Amniotic epithelial cell (primary cell): ENCODE data around the gene C2orf69.

ENCODE experiments used
- DNase-seq: peaks from one replicate; pipeline ENCODE4 v3.0.0-alpha.2; 2010; ENCODE audit warnings: low read depth

C2orf69 gene

DNA sequence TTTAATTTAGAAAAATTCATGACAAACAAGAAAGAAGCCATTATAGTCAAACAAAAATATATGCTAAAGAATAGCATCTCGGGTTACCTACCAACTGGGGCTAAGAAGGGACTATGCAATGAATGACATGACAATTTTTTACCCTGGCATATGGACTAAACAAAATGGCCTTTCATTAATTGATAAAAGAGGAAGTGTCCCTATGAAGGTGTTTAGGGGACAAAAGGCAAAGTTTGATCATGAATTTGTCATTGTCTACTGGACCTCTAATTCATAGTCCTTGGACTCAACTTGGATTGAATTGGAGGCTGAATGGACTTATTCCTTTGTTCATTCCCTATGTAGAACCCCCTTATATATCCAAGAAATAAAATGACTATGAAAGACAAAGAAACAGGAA lies 57.0 kb downstream of the C2orf69 start:
- no peak for DNase-seq

DNA sequence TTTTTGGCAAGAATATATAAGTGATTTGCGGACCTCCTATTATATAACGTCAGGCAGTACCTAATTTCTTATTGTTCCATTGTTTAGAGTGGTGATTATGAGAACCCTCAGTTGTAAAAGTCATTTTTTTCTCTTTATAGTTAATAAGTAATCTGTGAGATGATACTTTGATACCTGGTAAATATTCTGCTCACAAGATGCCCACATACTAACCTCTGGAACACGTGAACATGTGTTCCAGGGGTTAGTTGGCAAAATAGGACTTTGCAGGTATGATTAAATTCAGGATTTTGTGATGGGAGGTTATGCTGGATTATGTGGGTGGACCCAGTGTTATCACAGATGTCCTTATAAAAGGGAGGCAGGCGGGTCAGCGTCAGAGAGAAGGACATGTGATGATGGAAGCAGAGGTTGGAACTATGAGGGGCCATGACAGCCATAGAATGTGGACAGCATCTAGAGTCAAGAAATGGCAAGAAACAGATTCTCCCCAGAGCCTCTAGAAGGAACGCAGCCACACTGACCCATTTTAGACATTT lies 61.1 kb downstream of the C2orf69 start:
- DNase-seq: no peak

DNA sequence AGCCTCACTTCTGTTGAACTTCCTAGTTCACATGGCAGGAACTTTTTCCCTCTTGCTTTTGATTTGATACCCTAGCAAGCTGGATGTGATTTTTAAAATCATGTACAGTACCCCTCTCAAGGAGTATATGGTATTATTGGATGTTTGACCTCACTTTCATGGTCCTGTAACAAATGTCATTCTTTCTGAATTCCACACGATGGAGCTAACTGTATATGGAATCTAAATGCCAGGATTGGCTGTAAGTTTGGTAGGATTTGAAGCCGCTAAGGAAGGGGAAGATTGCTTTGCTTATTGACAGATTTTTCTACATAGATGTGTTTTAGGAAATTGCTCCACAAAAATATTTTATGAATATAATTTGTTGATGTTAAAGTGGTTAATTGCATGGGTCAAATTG lies 62.6 kb downstream of the C2orf69 start:
- peak; percentile 62 for DNase-seq

DNA sequence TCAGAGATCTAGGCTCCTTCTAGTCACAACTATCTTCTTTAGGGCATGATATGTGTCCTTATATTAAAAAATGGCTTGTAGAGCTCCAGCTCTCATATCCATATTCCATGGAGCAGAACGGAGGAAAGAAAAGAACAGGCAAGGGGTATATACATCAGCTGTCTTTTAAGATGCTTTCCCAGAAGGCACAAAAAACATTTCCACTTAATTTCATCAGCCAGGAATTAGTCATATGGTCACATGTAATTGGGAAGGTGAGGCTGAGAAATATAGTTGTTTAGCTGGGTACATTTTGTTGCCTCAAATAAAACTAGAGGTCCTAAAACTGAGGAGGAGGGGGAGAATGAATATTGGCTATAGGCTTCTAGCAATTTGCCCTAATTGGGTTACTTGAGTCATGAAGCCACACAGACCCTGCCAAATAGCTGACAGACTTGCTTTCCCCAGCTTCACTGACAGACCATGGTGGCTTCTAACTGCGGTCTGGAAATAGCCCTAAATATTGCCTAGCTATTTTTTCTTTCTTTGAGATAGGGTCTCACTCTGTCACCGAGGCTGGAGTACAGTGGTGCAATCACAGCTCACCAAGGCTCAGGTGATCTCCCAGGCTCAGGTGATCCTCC lies 64.3 kb downstream of the C2orf69 start:
- no peak for DNase-seq
